Central memory CD8-positive, alpha-beta T cell (primary cell): ENCODE results near the gene THOC6.

Experiments used
- ATAC-seq: fragments of 150-1000 bp; cut with Tn5 transposase; replicated peaks from 2 replicates; pipeline ENCODE4 v1.10.0; 2022; ENCODE audit warnings: mild to moderate bottlenecking, moderate FRiP score, moderate number of reproducible peaks; ENCODE audit not compliant: poor library complexity, severe bottlenecking; ENCODE audit errors: extremely low read depth
- DNase-seq, 2 donors: peaks; one replicate each; pipeline ENCODE4 v3.0.0; 2021; ENCODE audit warnings: low spot score in 2 of 2
- H3K27ac Mint-ChIP-seq: one replicate; pipeline ENCODE4 v1.8.0; 2022; ENCODE audit warnings: low read depth, mild to moderate bottlenecking, moderate library complexity, mixed read lengths
- H3K27me3 Mint-ChIP-seq: one replicate; pipeline ENCODE4 v1.8.0; 2022; ENCODE audit warnings: mixed read lengths
- H3K36me3 Mint-ChIP-seq: one replicate; pipeline ENCODE4 v1.8.0; 2022; ENCODE audit warnings: mild to moderate bottlenecking, moderate library complexity, mixed read lengths; ENCODE audit not compliant: insufficient read depth
- H3K4me1 Mint-ChIP-seq: one replicate; pipeline ENCODE4 v1.8.0; 2022; ENCODE audit warnings: mixed read lengths
- H3K4me3 Mint-ChIP-seq: one replicate; pipeline ENCODE4 v1.8.0; 2022; ENCODE audit warnings: mild to moderate bottlenecking, moderate library complexity, mixed read lengths
- H3K9me3 Mint-ChIP-seq: one replicate; pipeline ENCODE4 v1.8.0; 2022; ENCODE audit warnings: mixed read lengths

The THOC6 gene

GRCh38 chr16:3022684-3023414, 986 bp upstream of the THOC6 start:
- Mint-ChIP-seq H3K27me3 (no peaks in the 10 kb centered on the region), H3K36me3 (peaks cover 16% of the 10 kb centered on the region), H3K27ac (peak overlapping the region; percentile 66), H3K9me3 (no peaks in the 10 kb centered on the region), H3K4me3 (peak overlapping the region; percentile 76), H3K4me1 (peaks cover 41% of the 10 kb centered on the region)
- DNase-seq (no peak), ATAC-seq (no peak)

GRCh38 chr16:3023415-3023668, 493 bp upstream of the THOC6 start:
- H3K27ac Mint-ChIP-seq: peak overlapping the region; percentile 66
- no peak for DNase-seq
- H3K4me3 Mint-ChIP-seq: peak overlapping the region; percentile 76
- no peaks in the 10 kb centered on the region for H3K9me3 Mint-ChIP-seq
- peaks cover 16% of the 10 kb centered on the region for H3K36me3 Mint-ChIP-seq
- H3K4me1 Mint-ChIP-seq: peaks cover 44% of the 10 kb centered on the region
- H3K27me3 Mint-ChIP-seq: no peaks in the 10 kb centered on the region
- no peak for ATAC-seq

- H3K27me3 Mint-ChIP-seq: peaks cover 19% of the 10 kb centered on the region
- H3K9me3 Mint-ChIP-seq: no peaks in the 10 kb centered on the region
- DNase-seq (no peak), ATAC-seq (no peak)
- H3K36me3 Mint-ChIP-seq: peaks cover 18% of the 10 kb centered on the region
- no peak overlapping the region for H3K27ac Mint-ChIP-seq
- H3K4me1 Mint-ChIP-seq: peaks cover 54% of the 10 kb centered on the region
- peak overlapping the region; percentile 76 for H3K4me3 Mint-ChIP-seq
These were observed 1.5 kb downstream of the THOC6 start for GRCh38 chr16:3025032-3026002.

GRCh38 chr16:3026003-3026378, 2.2 kb downstream of the THOC6 start:
- H3K27me3 Mint-ChIP-seq: peaks cover 26% of the 10 kb centered on the region
- peaks cover 49% of the 10 kb centered on the region for H3K4me1 Mint-ChIP-seq
- H3K4me3 Mint-ChIP-seq: no peak overlapping the region
- H3K36me3 Mint-ChIP-seq: peaks cover 18% of the 10 kb centered on the region
- no peak overlapping the region for H3K27ac Mint-ChIP-seq
- H3K9me3 Mint-ChIP-seq: no peaks in the 10 kb centered on the region
- DNase-seq: no peak
- ATAC-seq: no peak

- Mint-ChIP-seq H3K36me3 (peaks cover 18% of the 10 kb centered on the region), H3K4me1 (peaks cover 41% of the 10 kb centered on the region)
These were observed 3.0 kb downstream of the THOC6 start for GRCh38 chr16:3026609-3027488.

GRCh38 chr16:3027489-3027795, 3.6 kb downstream of the THOC6 start:
- DNase-seq: no peak
- no peaks in the 10 kb centered on the region for H3K9me3 Mint-ChIP-seq
- no peak overlapping the region for H3K4me3 Mint-ChIP-seq
- H3K27me3 Mint-ChIP-seq: peaks cover 39% of the 10 kb centered on the region
- no peak overlapping the region for H3K27ac Mint-ChIP-seq
- peaks cover 18% of the 10 kb centered on the region for H3K36me3 Mint-ChIP-seq
- H3K4me1 Mint-ChIP-seq: peaks cover 36% of the 10 kb centered on the region
- ATAC-seq: no peak

More at GRCh38 chr16:3026609-3027488, 3.0 kb downstream of the THOC6 start:
- Mint-ChIP-seq H3K4me3 (no peak overlapping the region), H3K27ac (no peak overlapping the region), H3K9me3 (no peaks in the 10 kb centered on the region), H3K27me3 (peaks cover 33% of the 10 kb centered on the region)
- DNase-seq (no peak), ATAC-seq (no peak)

- H3K4me3 Mint-ChIP-seq: peak overlapping the region; percentile 42
- H3K27me3 Mint-ChIP-seq: peaks cover 46% of the 10 kb centered on the region
- no peak overlapping the region for H3K27ac Mint-ChIP-seq
These were observed 4.3 kb downstream of the THOC6 start for GRCh38 chr16:3027983-3028715.

GRCh38 chr16:3028716-3029319, 5.0 kb downstream of the THOC6 start:
- peak overlapping the region; percentile 20 for H3K4me3 Mint-ChIP-seq
- no peak overlapping the region for H3K27ac Mint-ChIP-seq
- H3K36me3 Mint-ChIP-seq: peaks cover 18% of the 10 kb centered on the region

More at GRCh38 chr16:3027983-3028715, 4.3 kb downstream of the THOC6 start:
- peaks cover 18% of the 10 kb centered on the region for H3K36me3 Mint-ChIP-seq
- no peaks in the 10 kb centered on the region for H3K9me3 Mint-ChIP-seq
- peak; percentile 66 to 76 for DNase-seq
- peaks cover 35% of the 10 kb centered on the region for H3K4me1 Mint-ChIP-seq
- peak; percentile 17 for ATAC-seq

GRCh38 chr16:3029491-3030221, 5.8 kb downstream of the THOC6 start:
- no peak overlapping the region for H3K27ac Mint-ChIP-seq
- H3K4me3 Mint-ChIP-seq: peak overlapping the region; percentile 48
- peaks cover 61% of the 10 kb centered on the region for H3K27me3 Mint-ChIP-seq
- H3K9me3 Mint-ChIP-seq: no peaks in the 10 kb centered on the region
- peak; percentile 16 for ATAC-seq
- H3K36me3 Mint-ChIP-seq: peaks cover 12% of the 10 kb centered on the region
- peaks cover 26% of the 10 kb centered on the region for H3K4me1 Mint-ChIP-seq
- DNase-seq: no peak

More at GRCh38 chr16:3028716-3029319, 5.0 kb downstream of the THOC6 start:
- Mint-ChIP-seq H3K4me1 (peaks cover 33% of the 10 kb centered on the region), H3K9me3 (no peaks in the 10 kb centered on the region), H3K27me3 (peaks cover 53% of the 10 kb centered on the region)
- ATAC-seq: no peak
- no peak for DNase-seq

- Mint-ChIP-seq H3K4me1 (peaks cover 27% of the 10 kb centered on the region), H3K4me3 (peak overlapping the region; percentile 48), H3K36me3 (peaks cover 12% of the 10 kb centered on the region), H3K9me3 (no peaks in the 10 kb centered on the region), H3K27me3 (peaks cover 70% of the 10 kb centered on the region), H3K27ac (no peak overlapping the region)
- DNase-seq (no peak), ATAC-seq (no peak)
These were observed 6.7 kb downstream of the THOC6 start for GRCh38 chr16:3030222-3031212.
